HG02571 (cell line): ENCODE data around the gene NUDT9.
"Not testable (repeated sequence)": the region's sequence is repeated elsewhere in the genome, so short reads cannot be mapped to it uniquely, and the experiment has no call there.

Experiments used
- ATAC-seq: cut with Tn5 transposase; IDR thresholded peaks from one replicate; pipeline ENCODE4 v1.9.1; 2021; ENCODE audit warnings: mild to moderate bottlenecking, moderate library complexity; ENCODE audit not compliant: unreplicated experiment

NUDT9 gene

DNA sequence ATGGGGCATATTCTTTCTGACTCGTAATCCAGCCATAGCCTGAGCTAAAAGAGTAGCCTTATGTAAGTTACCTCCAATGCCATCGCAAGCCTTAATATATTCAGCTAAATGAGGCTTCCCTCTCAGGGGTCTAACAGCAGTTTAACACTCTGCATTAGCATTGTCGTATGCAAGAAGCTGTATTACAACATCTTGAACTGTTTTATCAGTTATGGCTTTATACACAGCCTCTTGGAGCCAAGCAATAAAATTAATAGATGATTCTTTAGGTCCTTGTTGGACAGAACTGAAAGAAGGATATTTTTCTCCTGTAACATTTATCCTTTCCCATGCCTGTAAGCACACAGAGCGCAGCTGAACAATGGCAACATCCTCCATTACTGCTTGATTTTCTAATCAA lies 15.5 kb upstream of the NUDT9 start:
- ATAC-seq: not testable (repeated sequence)

DNA sequence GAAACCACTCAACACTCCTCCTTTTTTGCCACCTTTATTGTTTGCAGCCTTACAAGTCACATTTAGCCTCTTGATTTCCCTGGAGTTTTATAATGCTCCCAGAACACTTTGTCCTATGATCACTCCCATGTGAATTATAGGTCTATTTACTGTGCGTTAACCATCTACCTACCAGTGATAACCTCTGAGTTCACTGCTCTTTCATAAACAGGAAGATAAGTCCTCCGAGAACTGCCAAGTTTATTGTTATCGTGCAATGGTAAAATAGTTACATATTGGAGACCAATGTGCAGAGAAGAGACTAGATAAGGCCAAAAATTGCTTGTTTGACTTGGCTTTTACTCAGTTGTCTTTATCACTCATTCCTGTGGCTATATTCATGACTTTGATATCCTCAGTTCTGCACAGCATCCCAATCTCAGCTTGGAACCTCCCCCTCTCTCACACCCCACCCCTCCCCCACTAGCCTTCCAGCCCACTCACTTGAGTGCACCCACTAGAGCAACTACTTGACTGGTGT lies 12.9 kb upstream of the NUDT9 start:
- no peak for ATAC-seq

DNA sequence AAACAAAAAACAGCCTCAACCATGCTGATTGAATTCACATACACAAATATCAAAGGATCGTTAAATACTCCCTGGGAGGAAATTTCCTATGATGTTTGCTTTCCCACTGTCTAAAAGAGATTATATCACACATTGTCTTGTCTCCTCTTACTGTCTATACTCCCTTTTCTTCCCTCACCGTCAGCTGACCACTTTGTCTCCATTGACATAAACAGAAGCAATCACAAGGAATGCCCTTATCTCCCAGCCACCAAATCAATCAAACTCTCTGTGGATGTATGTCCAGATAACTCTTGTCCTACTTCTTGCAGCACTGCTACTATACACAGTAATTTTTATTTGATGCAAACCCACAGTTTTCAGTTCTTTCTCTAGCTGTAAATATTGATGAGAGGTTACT lies 12.2 kb upstream of the NUDT9 start:
- no peak for ATAC-seq

DNA sequence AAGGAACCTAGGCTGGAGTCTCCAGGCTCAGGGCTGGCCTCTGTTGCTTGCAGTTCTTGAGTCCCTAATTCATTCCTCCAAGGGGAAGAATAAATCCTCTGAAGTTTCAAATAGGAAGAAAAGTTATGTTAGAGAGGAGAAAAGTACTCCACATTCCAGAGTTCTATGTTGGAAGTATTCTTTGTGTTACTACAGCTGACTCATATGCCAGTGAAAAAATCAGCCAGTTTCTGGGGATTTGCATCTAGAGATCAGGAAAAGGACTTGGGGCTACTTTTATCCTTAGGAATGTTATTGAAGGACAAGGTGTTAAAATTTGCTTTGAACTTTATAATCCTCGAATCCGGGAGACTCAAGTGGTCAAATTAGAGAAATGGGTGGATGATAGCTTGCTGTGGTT lies 11.7 kb upstream of the NUDT9 start:
- ATAC-seq: no peak

DNA sequence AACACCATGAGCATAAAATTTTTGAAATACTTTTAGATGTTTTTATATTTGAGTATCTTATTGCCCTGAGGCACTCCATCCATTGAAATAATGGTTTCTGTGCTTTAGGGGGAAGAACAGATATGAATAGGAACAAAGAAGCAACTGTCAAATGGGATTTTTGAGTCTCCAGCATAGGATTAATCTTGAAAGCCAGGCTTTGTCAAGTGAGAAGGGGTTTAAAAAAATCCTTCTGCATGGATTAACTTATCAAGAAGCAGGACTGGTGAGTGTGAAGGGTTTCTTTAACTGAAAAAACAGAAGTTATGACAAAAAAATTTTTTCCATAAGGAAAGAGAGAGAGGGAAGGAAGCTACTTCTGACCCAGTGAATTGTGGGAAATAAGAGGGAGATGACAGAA lies 7.6 kb upstream of the NUDT9 start:
- no peak for ATAC-seq

DNA sequence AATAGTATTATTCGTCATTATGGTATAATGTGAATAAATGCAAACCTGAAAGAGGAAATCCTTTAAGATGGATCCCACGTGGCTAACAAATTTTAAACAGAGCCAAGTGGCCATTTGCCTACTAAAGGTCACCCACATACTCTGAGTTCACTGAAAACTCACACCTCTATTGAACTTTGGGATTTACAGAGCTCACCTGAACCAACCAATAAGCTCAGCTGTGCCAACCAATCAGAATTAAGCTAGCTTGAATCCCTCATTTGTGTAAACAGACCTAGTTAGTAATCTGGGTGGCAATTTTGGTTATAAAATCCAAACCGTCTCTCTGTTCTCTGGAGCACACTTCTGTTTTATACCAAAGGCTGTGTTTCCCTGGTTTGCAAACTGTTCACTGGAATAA lies 5.4 kb upstream of the NUDT9 start:
- no peak for ATAC-seq

DNA sequence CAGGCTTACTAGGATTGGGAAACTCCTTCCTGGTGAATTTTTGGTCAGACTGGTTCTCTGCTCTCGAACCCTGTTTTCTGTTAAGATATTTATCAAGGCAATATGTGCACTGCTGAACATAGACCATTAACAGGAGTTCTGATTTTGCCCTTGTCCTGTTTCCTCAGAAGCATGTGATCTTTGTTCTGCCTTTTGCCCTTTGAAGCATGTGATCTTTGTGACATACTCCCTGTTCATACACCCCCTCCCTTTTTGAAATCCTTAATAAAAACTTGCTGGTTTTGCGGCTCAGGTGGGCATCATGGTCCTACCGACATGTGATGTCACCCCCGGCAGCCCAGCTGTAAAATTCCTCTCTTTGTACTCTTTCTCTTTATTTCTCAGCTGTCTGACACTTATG lies 4.0 kb upstream of the NUDT9 start:
- not testable (repeated sequence) for ATAC-seq

DNA sequence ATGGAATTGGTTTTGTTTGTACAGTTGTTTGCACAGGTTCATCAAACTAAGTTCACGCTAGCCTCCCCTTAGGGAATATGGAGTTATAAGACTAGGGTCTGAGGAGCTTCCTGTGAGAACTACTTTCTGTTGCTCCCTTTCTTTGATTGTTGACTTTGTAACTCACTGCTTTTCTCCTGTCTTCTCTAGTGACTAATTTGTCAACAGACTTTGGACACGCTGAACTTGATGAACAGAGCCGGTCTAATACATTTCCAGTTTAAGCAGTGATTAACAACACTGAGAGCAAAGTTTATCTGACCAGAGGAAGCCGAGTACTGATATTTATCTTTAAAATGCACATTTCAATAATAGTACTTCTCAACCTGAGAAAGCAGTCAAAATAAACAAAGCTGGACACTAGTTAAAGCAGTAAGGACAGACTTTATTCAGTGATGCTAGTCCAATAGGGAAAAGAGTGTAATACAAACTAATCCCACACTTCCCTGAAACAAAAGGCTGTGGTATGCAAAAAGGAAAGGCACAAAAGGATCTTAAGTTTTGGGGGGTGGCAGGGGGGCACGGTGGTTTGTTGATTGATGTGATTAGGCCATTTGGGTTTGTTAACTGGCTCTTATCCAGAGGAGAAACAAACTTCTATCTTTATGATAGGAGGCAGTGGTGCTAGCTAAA lies 2.7 kb upstream of the NUDT9 start:
- ATAC-seq: no peak

DNA sequence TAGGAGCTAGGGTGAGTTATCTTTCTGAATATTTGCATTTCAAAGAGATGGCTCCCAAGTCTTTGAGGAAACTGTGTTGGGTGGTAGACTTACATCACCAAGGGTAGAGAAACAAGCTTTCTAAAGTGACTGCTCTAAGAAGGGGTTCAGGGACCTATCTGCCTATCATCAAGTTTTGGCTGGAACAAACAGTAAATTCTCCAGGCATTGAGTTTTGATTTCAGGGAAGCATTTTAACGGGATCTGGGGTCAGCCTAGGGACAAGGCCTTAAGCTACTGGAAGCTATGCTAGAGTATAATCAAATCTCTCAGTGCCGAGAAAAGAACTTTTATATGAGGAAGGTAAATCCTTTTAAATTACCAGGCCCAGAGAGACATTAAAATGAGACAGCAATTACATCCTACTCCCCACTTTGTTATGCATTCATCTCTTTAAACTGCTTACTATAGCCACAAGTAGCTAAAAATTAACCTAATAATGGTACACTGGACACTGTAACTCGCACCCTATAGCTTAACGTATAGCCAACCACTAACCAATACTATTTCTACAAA lies 2.0 kb upstream of the NUDT9 start:
- ATAC-seq: no peak

DNA sequence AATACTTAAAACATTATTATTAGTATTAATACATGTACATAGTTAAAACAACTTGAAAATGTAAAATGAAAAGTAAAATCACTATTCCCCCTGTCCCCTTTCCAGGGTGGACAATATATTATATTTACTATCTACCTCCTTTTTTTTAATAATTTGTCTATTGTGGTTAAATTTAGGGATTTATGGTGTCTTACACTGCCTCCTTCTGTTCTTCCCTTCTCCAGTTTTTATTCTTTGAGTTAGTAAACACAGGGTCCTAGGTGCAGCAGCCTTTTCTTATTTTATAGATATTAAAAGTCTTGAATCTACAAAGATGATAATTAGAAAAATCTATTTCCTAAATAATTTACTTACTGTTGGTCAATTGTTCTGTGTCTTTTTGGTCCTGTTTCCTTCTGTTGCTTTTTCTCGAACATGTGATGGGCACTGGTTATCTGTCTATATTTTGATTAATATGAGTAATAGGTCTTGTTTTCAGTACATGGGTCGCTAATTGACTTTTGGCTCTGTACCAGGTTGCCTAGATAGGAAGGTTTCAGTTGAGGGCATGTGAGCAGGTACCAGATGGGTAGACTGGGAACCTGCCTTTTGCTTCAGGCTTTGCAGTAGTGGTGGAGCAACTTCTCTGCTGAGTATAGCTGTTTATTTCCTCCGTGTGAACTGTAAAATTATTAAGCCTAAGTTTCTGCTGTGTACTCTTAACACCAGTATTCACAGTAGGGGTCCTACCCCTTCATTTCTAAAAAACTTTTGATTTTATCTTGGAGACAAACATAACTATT lies 1.1 kb downstream of the NUDT9 start:
- ATAC-seq: no peak

DNA sequence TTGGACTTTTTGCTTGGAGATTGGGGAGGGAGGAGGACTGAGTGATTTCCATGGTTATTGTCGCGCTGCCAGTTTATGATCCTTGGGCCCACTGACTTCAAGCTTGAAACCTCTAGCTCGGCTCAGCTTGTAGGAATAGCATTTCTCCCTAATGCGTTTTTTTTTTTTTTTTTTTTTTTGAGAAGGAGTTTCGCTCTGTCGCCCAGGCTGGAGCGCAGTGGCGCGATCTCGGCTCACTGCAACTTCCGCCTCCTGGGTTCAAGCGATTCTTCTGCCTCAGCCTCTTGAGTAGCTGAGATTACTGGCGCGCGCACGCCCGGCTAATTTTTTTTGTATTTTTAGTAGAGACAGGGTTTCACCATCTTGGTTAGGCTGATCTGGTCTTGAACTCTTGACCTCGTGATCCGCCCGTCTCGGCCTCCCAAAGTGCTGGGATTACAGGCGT lies 1.7 kb downstream of the NUDT9 start:
- not testable (repeated sequence) for ATAC-seq

DNA sequence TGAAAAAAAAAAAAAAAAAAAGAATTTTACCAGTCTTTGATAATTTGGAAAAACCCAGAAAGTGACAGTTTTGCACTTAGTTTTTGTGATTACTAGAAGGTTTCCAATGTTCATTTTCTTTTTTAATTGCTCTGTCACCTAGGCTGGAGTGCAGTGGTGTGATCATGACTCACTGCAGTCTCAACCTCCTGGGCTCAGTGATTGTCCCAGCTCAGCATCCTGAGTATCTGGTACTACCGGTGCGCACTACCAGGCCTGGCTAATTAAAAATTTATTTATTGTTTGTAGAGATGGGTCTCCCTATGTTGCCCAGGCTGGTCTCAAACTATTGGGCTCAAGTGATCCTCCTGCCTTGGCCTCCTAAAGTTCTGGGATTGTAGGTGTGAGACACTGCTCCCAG lies 3.3 kb downstream of the NUDT9 start:
- ATAC-seq: no peak

DNA sequence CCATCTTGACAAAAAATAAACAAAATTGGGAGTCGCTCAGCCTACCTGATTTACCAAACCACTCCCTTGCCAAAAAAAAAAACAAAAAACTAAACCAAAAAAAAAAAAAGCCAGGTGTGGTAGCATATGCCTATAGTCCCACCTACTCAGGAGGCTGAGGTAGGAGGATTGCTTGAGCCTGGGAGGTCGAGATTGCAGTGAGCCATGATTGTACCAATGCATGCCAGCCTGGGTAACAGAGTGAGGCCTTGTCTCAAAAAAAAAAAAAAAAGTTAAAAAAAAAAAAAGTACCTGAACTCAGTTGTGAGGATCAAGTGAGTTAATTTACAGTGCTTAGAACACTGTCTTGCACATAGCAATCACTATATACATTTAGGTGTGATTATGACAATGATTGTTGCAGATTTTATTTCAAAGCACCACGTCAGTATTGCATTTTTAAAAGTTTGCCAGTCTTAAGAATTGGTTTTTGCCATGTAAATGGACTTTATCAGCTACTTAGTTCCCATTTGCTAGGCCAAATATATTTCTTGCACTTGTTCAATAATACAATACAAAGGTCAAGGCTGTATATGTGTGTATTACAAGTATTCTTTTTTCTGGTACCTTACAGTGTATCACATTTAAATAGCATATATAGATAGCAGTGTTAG lies 4.6 kb downstream of the NUDT9 start:
- ATAC-seq: no peak

DNA sequence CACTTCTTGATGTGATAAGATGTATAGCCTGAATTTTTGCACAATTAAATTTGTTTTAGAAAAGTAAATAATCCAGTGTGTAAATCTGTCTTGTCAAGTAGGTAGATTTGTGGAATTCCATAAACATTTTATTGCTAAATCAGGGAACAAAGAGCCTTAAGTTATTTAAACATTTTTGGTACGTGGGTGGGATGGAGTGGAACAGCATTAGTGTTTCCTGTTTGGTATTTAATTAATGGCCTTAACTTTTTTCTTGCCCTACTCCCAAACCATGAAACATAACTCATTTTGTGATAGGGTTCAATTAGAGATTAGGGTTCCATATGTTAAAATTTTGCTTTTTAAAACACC lies 5.1 kb downstream of the NUDT9 start:
- ATAC-seq: no peak

DNA sequence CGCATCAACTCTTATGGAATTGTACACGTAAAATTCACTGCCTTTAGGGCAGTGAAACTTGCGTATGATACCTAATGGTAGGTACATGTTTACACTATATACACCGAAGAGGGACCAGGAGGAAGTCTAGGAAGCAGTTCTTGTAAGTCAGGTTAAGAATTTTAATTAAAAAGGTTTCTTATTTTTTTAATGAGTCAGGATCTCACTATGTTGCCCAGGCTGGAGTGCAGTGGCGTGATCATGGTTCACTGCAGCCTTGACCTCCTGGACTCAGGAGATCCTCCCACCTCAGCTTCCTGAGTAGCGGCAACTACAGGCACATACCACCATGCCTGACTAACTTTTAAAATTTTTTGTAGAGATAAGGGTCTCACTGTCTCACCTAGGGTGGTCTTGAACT lies 6.6 kb downstream of the NUDT9 start:
- ATAC-seq: no peak

DNA sequence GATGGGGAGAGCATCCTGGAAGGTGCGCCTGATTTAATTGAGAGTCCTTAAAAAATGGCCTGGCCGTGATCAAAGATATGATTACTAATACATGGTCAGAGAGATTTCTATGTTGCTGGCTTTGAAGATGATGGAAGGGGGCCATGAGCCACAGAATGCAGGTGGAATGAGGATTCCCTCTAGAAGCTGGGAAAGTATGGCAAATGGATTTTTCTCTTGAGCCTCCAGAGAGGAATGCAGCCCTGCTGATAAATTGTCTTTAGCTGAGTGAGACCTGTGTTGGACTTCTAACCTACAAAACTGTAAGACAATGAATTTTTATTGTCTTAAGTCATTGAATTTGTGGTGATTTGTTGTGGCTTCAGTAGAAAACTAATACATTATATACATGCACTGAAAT lies 7.7 kb downstream of the NUDT9 start:
- no peak for ATAC-seq

DNA sequence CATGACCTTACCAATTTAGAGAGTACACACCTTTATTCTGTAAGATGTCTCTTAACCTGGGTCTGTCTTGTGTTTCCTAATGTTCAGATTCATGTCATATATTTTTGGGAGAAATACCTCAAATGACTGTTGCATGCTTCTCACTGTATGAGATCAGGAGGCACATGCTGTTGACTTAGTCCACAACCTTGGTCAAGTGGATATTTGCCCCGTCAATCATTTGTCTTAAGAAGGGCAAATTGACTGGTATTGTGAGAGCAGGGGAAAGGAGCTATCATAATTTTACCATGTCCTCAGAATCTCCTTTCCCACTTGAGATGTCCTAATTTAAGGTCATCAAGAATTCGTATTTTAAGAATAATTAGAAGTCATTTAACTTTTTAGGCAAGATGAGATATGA lies 11.0 kb downstream of the NUDT9 start:
- no peak for ATAC-seq

DNA sequence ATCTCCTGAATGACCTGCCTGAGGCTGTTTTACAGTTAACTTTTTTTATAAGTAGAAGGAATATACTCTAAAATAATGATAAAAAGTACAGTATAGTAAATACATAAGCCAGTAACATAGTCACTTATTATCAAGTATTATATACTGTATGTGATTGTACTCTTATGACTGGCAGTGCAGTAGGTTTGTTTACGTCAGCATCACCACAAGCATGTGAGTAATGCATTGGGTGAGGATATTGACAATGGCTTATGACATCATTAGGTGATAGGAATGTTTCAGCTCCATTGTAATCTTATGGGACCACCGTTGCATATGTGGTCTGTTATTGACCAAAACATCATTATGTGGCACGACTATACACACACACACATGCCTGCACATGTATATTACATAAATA lies 20.5 kb downstream of the NUDT9 start:
- no peak for ATAC-seq

DNA sequence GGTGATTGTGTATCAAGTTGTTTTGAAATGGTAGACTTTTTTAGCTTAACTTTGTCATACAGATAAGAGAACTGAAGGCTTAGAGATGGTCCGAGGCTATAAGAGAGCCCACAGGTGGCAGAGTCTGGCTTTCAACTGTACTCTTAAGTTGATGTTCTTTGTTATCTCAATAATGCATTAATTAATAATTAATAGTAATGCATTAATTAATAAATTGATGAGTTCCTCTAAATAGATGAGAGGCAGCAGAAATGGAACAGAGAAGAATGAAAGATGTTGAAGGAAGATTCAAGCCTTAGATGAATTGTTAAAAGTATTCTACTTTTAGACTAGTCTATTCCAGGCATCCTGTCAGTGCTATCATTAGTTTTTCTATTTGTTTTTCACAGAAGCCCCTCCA lies 22.4 kb downstream of the NUDT9 start:
- ATAC-seq: no peak

DNA sequence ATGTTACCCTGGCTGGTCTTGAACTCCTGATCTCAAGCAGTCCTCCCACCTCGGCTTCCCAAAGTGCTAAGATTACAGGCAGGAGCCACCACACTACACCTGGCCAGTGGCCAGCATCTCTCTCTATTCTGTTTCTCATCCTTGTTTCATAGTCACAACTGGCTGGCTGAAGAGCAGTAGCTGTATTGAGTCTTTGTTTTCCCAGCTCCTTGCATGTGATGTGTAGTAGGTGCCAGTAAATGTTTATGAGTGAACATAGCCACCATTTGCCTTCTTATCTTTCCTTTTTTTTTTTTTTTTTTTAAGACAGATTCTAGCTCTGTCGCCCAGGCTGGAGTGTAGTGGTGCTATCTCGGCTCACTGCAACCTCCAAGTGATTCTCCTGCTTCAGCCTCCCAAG lies 23.6 kb downstream of the NUDT9 start:
- ATAC-seq: no peak

DNA sequence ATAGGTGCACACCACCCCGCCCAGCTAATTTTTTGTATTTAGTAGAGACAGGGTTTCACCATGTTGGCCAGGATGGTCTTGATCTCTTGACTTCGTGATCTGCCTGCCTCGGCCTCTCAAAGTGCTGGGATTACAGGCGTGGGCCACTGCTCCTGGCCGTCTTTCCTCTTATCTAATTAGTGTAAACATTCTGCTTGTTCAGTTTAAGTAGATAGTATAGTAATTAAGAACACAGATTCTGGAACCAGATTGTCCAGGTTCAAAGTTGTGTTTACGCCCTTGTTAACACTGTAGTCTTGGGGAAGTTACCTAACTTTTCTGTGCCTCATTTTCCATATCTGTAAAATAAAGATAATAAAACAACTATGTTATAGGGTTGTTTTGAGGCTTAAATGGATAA lies 24.0 kb downstream of the NUDT9 start:
- ATAC-seq: not testable (repeated sequence)

DNA sequence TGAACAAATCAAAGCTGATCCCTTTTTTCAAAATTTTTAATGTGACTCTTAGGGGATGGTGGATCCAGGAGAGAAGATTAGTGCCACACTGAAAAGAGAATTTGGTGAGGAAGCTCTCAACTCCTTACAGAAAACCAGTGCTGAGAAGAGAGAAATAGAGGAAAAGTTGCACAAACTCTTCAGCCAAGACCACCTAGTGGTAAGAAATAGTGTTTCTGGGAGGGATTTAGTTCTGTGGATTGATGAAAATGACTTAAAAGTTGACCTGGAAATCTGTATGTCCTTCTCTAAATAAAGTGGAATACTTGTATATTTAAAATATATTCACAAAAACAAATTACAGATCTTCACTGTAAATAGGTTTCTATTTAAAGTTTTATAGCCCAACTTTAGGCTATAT lies 29.2 kb downstream of the NUDT9 start:
- ATAC-seq: no peak
